Lower lobe of right lung (tissue), 2 donors: ENCODE data around the gene IDH1. TPM values are rescaled to one million over a fixed set of nuclear protein-coding genes. Genes with fewer than 3 reads are reported as not detected.
"Not testable (repeated sequence)": the region's sequence is repeated elsewhere in the genome, so short reads cannot be mapped to it uniquely, and the experiment has no call there.

Experiments
- ATAC-seq, 2 donors: fragments of 200-7000 bp; cut with Tn5 transposase; one replicate each; pipeline ENCODE4 v1.9.1; 2020 to 2022; ENCODE audit warnings: mild to moderate bottlenecking in 2 of 2, moderate library complexity in 2 of 2
- DNase-seq: peaks from one replicate; pipeline ENCODE4 v3.0.0-alpha.2; 2020
- H3K27ac ChIP-seq: fragments of 200-600 bp; one replicate; pipeline ENCODE4 v1.8.0; 2022
- H3K27me3 ChIP-seq: fragments of 200-600 bp; one replicate; pipeline ENCODE4 v1.8.0; 2022; ENCODE audit warnings: low read depth
- H3K36me3 ChIP-seq: fragments of 200-600 bp; one replicate; pipeline ENCODE4 v1.8.0; 2022; ENCODE audit warnings: mild to moderate bottlenecking
- H3K4me1 ChIP-seq: fragments of 200-600 bp; one replicate; pipeline ENCODE4 v1.8.0; 2022
- H3K4me3 ChIP-seq: fragments of 200-600 bp; one replicate; pipeline ENCODE4 v1.8.0; 2022; ENCODE audit warnings: mild to moderate bottlenecking
- H3K9me3 ChIP-seq: fragments of 200-600 bp; one replicate; pipeline ENCODE4 v1.8.0; 2022
- CTCF ChIP-seq: fragments of 200-600 bp; IDR thresholded peaks from one replicate; pipeline ENCODE4 v1.8.0; 2022; ENCODE audit warnings: antibody characterized with exemption, mild to moderate bottlenecking
- intact Hi-C: fragments of 100-400 bp; cut with DNase I; formaldehyde crosslinking; loops from one replicate; pipeline ENCODE4 v1.11.0; 2022
- total RNA-seq: library from RNA; stranded (reverse); fragmentation: NEBNext Ultra II Directional; extraction: Animal tissue kit (Norgen Biotek cat#: 25700); gene quantifications from one replicate; pipeline ENCODE4 v1.2.1, GENCODE V29; 2021
- donor health status: DM: no; HTN: yes; CAD: no; lungs with severe emphysema.

The IDH1 gene
- total RNA-seq, 1 donor from 2014 or later, result 152 TPM

- ATAC-seq (no peak), DNase-seq (no peak)
- Histone ChIP-seq H3K27ac (peak overlapping the region; percentile 93), H3K9me3 (no peaks in the 10 kb centered on the region), H3K4me1 (peaks cover 36% of the 10 kb centered on the region), H3K36me3 (peaks cover 3% of the 10 kb centered on the region), H3K27me3 (no peaks in the 10 kb centered on the region), H3K4me3 (peak overlapping the region; percentile 70)
- intact Hi-C loops, result no loop called here
- no peak for TF ChIP-seq CTCF
These were observed 11.7 kb upstream of the IDH1 start for GRCh38 chr2:208266553-208266893.

GRCh38 chr2:208265801-208266552, 11.1 kb upstream of the IDH1 start, which contains the start of gene PIKFYVE:
Gene PIKFYVE, plus strand, starts transcription at chr2:208266255. Its CDS starts 5,265 bp downstream, at chr2:208271520.
- H3K4me3 ChIP-seq, result peak within 1 kb of the TSS; percentile 70
- H3K27me3 ChIP-seq, result no peaks in the 10 kb centered on the region
- TF ChIP-seq CTCF, result no peak
- intact Hi-C loops, result no loop called here
- peak within 1 kb of the TSS; percentile 93 for H3K27ac ChIP-seq
- peak; percentile 98 to 99 for ATAC-seq
- peaks cover 36% of the 10 kb centered on the region for H3K4me1 ChIP-seq
- no peaks in the 10 kb centered on the region for H3K9me3 ChIP-seq
- DNase-seq, result peak; percentile 96
- H3K36me3 ChIP-seq, result no peaks in the 10 kb centered on the region

GRCh38 chr2:208265371-208265800, 10.5 kb upstream of the IDH1 start:
- no peaks in the 10 kb centered on the region for H3K27me3 ChIP-seq
- peak; percentile 37 to 54 for ATAC-seq
- H3K9me3 ChIP-seq, result no peaks in the 10 kb centered on the region
- TF ChIP-seq CTCF, result no peak
- H3K4me1 ChIP-seq, result peaks cover 36% of the 10 kb centered on the region
- H3K36me3 ChIP-seq, result no peaks in the 10 kb centered on the region
- peak overlapping the region; percentile 70 for H3K4me3 ChIP-seq
- H3K27ac ChIP-seq, result peak overlapping the region; percentile 93
- intact Hi-C loops, result no loop called here
- DNase-seq, result no peak

GRCh38 chr2:208256849-208257813, 2.3 kb upstream of the IDH1 start:
- Histone ChIP-seq H3K4me1 (peaks cover 26% of the 10 kb centered on the region), H3K36me3 (peaks cover 11% of the 10 kb centered on the region)
- H3K9me3 ChIP-seq, DNase-seq, H3K4me3 ChIP-seq, intact Hi-C loops, H3K27me3 ChIP-seq, ATAC-seq, H3K27ac ChIP-seq: not testable (repeated sequence)

GRCh38 chr2:208256192-208256782, 1.4 kb upstream of the IDH1 start:
- no peak for DNase-seq
- TF ChIP-seq CTCF, result no peak
- Histone ChIP-seq H3K9me3 (no peaks in the 10 kb centered on the region), H3K36me3 (peaks cover 20% of the 10 kb centered on the region), H3K27ac (no peak overlapping the region), H3K4me3 (no peak overlapping the region), H3K4me1 (peaks cover 34% of the 10 kb centered on the region), H3K27me3 (no peaks in the 10 kb centered on the region)
- no peak for ATAC-seq
- intact Hi-C loops, result no loop called here
